Endothelial cell of umbilical vein (primary cell): ENCODE results near the gene WASHC2A. TPM values are rescaled to one million over a fixed set of nuclear protein-coding genes. Genes with fewer than 3 reads are reported as not detected.
A peak's percentile ranks its signal among the peaks of the same experiment; 100 is the strongest.
"Not testable (repeated sequence)": the region's sequence is repeated elsewhere in the genome, so short reads cannot be mapped to it uniquely, and the experiment has no call there.

Experiments used
- BruUV-seq: library from RNA; stranded (reverse); fragments of 400-500 nt; replicated peaks from 2 replicates; lab custom pipeline; 2021; lab: Mats Ljungman, UMichigan
- CTCF ChIA-PET: fragments of 300-600, 350-600 bp; sonication (Branson Sonifier 250); formaldehyde crosslinking; loops from one replicate; lab custom pipeline; 2021; ENCODE audit warnings: antibody characterized with exemption, inconsistent platforms; lab: Charles Lee
- POLR2A ChIA-PET: fragments of 300-600, 350-600 bp; sonication (Branson Sonifier 250); formaldehyde crosslinking; loops from one replicate; lab custom pipeline; 2021; ENCODE audit warnings: antibody characterized with exemption, inconsistent platforms; lab: Charles Lee
- DNase-seq: peaks from one replicate; pipeline ENCODE4 v3.0.0-alpha.2; 2011; ENCODE audit warnings: low read depth, low spot score
- FAIRE-seq: peaks from 2 replicates; lab custom pipeline; 2011; peaks lifted over from hg19 to GRCh38; lab: Jason Lieb, UNC
- H2AFZ ChIP-seq: 2 replicates; pipeline ENCODE4 v1.6.0; 2012; ENCODE audit warnings: low read depth, low read length, control low read depth, inconsistent platforms
- H3K27ac ChIP-seq: 2 replicates; pipeline ENCODE4 v1.5.1; 2011; ENCODE audit warnings: low read depth, mild to moderate bottlenecking, control low read depth, low read length, moderate library complexity; ENCODE audit not compliant: insufficient read depth
- H3K27me3 ChIP-seq, 2 experiments: 2 replicates each; pipeline versions ENCODE4 v1.6.0 to v1.6.1; 2011; ENCODE audit warnings: low read length in 2 of 2, mixed read lengths in 1 of 2; ENCODE audit not compliant: control insufficient read depth in 2 of 2, insufficient read depth in 2 of 2
- H3K36me3 ChIP-seq, 2 experiments: 2 replicates in 1 of 2; 3 replicates in 1 of 2; pipeline ENCODE4 v1.5.1; 2011; ENCODE audit warnings: low read length in 2 of 2, mild to moderate bottlenecking in 1 of 2, moderate library complexity in 1 of 2; ENCODE audit not compliant: control insufficient read depth in 2 of 2, insufficient read depth in 2 of 2; ENCODE audit errors: extremely low read depth in 1 of 2
- H3K4me1 ChIP-seq: 3 replicates; pipeline ENCODE4 v1.5.1; 2011; ENCODE audit warnings: mild to moderate bottlenecking, low read length; ENCODE audit not compliant: control insufficient read depth, insufficient read depth; ENCODE audit errors: extremely low read depth
- H3K4me2 ChIP-seq: 2 replicates; pipeline ENCODE4 v1.6.1; 2011; ENCODE audit warnings: low read length, control low read depth, mixed read lengths; ENCODE audit not compliant: insufficient read depth
- H3K4me3 ChIP-seq, 3 experiments: fragments of 200-600 bp in 1 of 3; sonication (generic), shearing (Covaris generic) in 1 of 3; replicated peaks in 1 of 3; 2 replicates each; pipeline ENCODE4 v1.5.1; 2011 to 2016; ENCODE audit warnings: control low read depth in 3 of 3, low read length in 3 of 3, mild to moderate bottlenecking in 2 of 3, inconsistent platforms in 1 of 3, low read depth in 1 of 3, moderate library complexity in 1 of 3; ENCODE audit not compliant: insufficient read depth in 1 of 3
- H3K79me2 ChIP-seq: 2 replicates; pipeline ENCODE4 v1.6.0; 2012; ENCODE audit warnings: low read length, inconsistent platforms; ENCODE audit not compliant: control insufficient read depth, insufficient read depth
- H3K9ac ChIP-seq: replicated peaks from 2 replicates; pipeline ENCODE3; 2011; ENCODE audit warnings: low read length, control low read depth; ENCODE audit not compliant: insufficient read depth; ENCODE audit errors: extremely low read depth
- H3K9me1 ChIP-seq: replicated peaks from 3 replicates; pipeline ENCODE4 v1.6.0; 2011; ENCODE audit warnings: mild to moderate bottlenecking, low read length; ENCODE audit not compliant: control insufficient read depth, insufficient read depth; ENCODE audit errors: extremely low read depth
- H3K9me3 ChIP-seq: replicated peaks from 2 replicates; pipeline ENCODE4 v1.5.1; 2012; ENCODE audit warnings: low read length, inconsistent platforms; ENCODE audit not compliant: control insufficient read depth, insufficient read depth
- H4K20me1 ChIP-seq: replicated peaks from 2 replicates; pipeline ENCODE3; 2011; ENCODE audit warnings: mild to moderate bottlenecking, low read length; ENCODE audit not compliant: control insufficient read depth, insufficient read depth; ENCODE audit errors: extremely low read depth
- FOS ChIP-seq: IDR thresholded peaks from 2 replicates; pipeline ENCODE4 v1.6.1; 2011; ENCODE audit warnings: mild to moderate bottlenecking, low read length, moderate library complexity, borderline replicate concordance; ENCODE audit not compliant: insufficient read depth
- JUN ChIP-seq: IDR thresholded peaks from 2 replicates; pipeline ENCODE4 v1.6.1; 2011; ENCODE audit warnings: borderline replicate concordance, low read depth; ENCODE audit not compliant: insufficient read length, insufficient read depth
- dilution Hi-C: fragments of 300-500 bp; cut with MboI; formaldehyde crosslinking; loops from one replicate; pipeline ENCODE4 v1.15.0; 2019; ENCODE audit warnings: low sequenced_read_pairs; ENCODE audit not compliant: extremely low pct_ligation_motif_present
- intact Hi-C: fragments of 100-400 bp; cut with micrococcal nuclease; formaldehyde crosslinking; loops from one replicate; pipeline ENCODE4 v1.10.0; 2022
- polyA plus RNA-seq, 4 experiments: library from polyadenylated mRNA; depleted of rRNA in 3 of 4; stranded (reverse) in 3 of 4; unstranded in 1 of 4; fragments of >200 nt; gene quantifications; 2 replicates each; pipeline versions ENCODE4 v1.2.1 to v1.2.3, GENCODE V29; 2011 to 2012; ENCODE audit warnings: missing spikeins in 1 of 4
- total RNA-seq: library from RNA; stranded (reverse); gene quantifications from 2 replicates; pipeline ENCODE4 v1.2.3, GENCODE V29; 2021

WASHC2A gene
- total and polyA plus RNA-seq, 2 donors (not counting 3 experiments of a cell fraction or from before 2014, with no cell fraction given): 15.1 to 50.1 TPM

GRCh38 chr10:50165038-50165437 lies 97.3 kb downstream of the WASHC2A start:
- BruUV-seq, H2AFZ ChIP-seq, CTCF ChIA-PET, DNase-seq, H3K9me3 ChIP-seq, dilution Hi-C loops, H3K9ac ChIP-seq, H3K79me2 ChIP-seq, H4K20me1 ChIP-seq, POLR2A ChIA-PET, H3K27ac ChIP-seq, H3K9me1 ChIP-seq, H3K36me3 ChIP-seq, intact Hi-C loops, H3K4me1 ChIP-seq, FAIRE-seq, H3K4me2 ChIP-seq, H3K27me3 ChIP-seq, H3K4me3 ChIP-seq: not testable (repeated sequence)

- H3K27ac ChIP-seq, H3K9me1 ChIP-seq, H3K4me2 ChIP-seq, H3K9me3 ChIP-seq, H3K79me2 ChIP-seq, H3K36me3 ChIP-seq, dilution Hi-C loops, intact Hi-C loops, BruUV-seq, H3K9ac ChIP-seq, H3K4me1 ChIP-seq, H3K27me3 ChIP-seq, H4K20me1 ChIP-seq, POLR2A ChIA-PET, H3K4me3 ChIP-seq, FAIRE-seq, DNase-seq, H2AFZ ChIP-seq, CTCF ChIA-PET: not testable (repeated sequence)
Measured at GRCh38 chr10:50167833-50168232, 100.1 kb downstream of the WASHC2A start.

- H3K9me3 ChIP-seq, dilution Hi-C loops, FAIRE-seq, H3K9me1 ChIP-seq, H3K27me3 ChIP-seq, H3K9ac ChIP-seq, H3K4me1 ChIP-seq, BruUV-seq, H3K79me2 ChIP-seq, H3K4me3 ChIP-seq, intact Hi-C loops, H4K20me1 ChIP-seq, CTCF ChIA-PET, DNase-seq, H2AFZ ChIP-seq, H3K4me2 ChIP-seq, POLR2A ChIA-PET, H3K27ac ChIP-seq, H3K36me3 ChIP-seq: not testable (repeated sequence)
- TF ChIP-seq JUN (peak; percentile 29), FOS (peak; percentile 28)
Measured at GRCh38 chr10:50169506-50169905, 101.8 kb downstream of the WASHC2A start.

- H3K9ac ChIP-seq, BruUV-seq, H3K27ac ChIP-seq, H3K36me3 ChIP-seq, H3K9me3 ChIP-seq, H3K4me3 ChIP-seq, H3K4me2 ChIP-seq, intact Hi-C loops, CTCF ChIA-PET, H3K9me1 ChIP-seq, H3K79me2 ChIP-seq, H2AFZ ChIP-seq, dilution Hi-C loops, DNase-seq, H3K27me3 ChIP-seq, FAIRE-seq, H4K20me1 ChIP-seq, H3K4me1 ChIP-seq, POLR2A ChIA-PET: not testable (repeated sequence)
Measured at GRCh38 chr10:50174788-50175525, 107.2 kb downstream of the WASHC2A start.
